RCC 7860 (cell line): ENCODE measurements around the gene DLEC1.

Experiments used
- DNase-seq: peaks from one replicate; pipeline ENCODE4 v3.0.0-alpha.2; 2015; ENCODE audit warnings: low spot score
- FAIRE-seq: peaks from 2 replicates; lab custom pipeline; 2012; peaks lifted over from hg19 to GRCh38; lab: Jason Lieb, UNC

The DLEC1 gene

GRCh38 chr3:38168151-38169026, 129.4 kb downstream of the DLEC1 start:
- no peak for DNase-seq
- FAIRE-seq: no peak

- no peak for DNase-seq
- no peak for FAIRE-seq
Measured at GRCh38 chr3:38169027-38169317, 130.0 kb downstream of the DLEC1 start.

GRCh38 chr3:38170722-38171121, 131.7 kb downstream of the DLEC1 start:
- no peak for FAIRE-seq

GRCh38 chr3:38171622-38172021, 132.6 kb downstream of the DLEC1 start:
- FAIRE-seq: no peak

More at GRCh38 chr3:38170722-38171121, 131.7 kb downstream of the DLEC1 start:
- no peak for DNase-seq

More at GRCh38 chr3:38171622-38172021, 132.6 kb downstream of the DLEC1 start:
- no peak for DNase-seq
